CD4-positive, alpha-beta T cell (primary cell): Measurements from ENCODE around the gene MAP3K7CL. TPM values are rescaled to one million over a fixed set of nuclear protein-coding genes. Genes with fewer than 3 reads are reported as not detected.
A peak's percentile ranks its signal among the peaks of the same experiment; 100 is the strongest.

Experiments used
- ATAC-seq: fragments of 200-7000 bp; cut with Tn5 transposase; one replicate; pipeline ENCODE4 v1.10.0; 2022; ENCODE audit warnings: mild to moderate bottlenecking; ENCODE audit not compliant: poor library complexity
- CTCF ChIA-PET: fragments of 350-600 bp; sonication (Branson Sonifier 250); formaldehyde crosslinking; loops from one replicate; lab custom pipeline; 2021; ENCODE audit warnings: antibody characterized with exemption, inconsistent platforms; lab: Charles Lee
- POLR2A ChIA-PET: fragments of 350-600 bp; sonication (Branson Sonifier 250); formaldehyde crosslinking; loops from one replicate; lab custom pipeline; 2021; ENCODE audit warnings: antibody characterized with exemption, inconsistent platforms; lab: Charles Lee
- DNase-seq, 14 experiments: peaks; one replicate each; pipeline ENCODE4 v3.0.0-alpha.2; 2013 to 2020; ENCODE audit warnings: mixed read lengths in 2 of 14
- H3K27ac ChIP-seq, 2 donors: one replicate each; pipeline versions ENCODE4 v1.5.1 to v1.7.0; 2013; ENCODE audit warnings: low read length in 2 of 2, low read depth in 1 of 2, mild to moderate bottlenecking in 1 of 2
- H3K27me3 ChIP-seq, 2 experiments: 1 replicate in 1 of 2; 2 replicates in 1 of 2; pipeline versions ENCODE4 v1.6.1 to v1.7.0; 2013; ENCODE audit warnings: low read length in 2 of 2, control low read depth in 1 of 2, mild to moderate bottlenecking in 1 of 2, moderate library complexity in 1 of 2; ENCODE audit not compliant: insufficient read depth in 2 of 2, control insufficient read depth in 1 of 2
- H3K36me3 ChIP-seq: one replicate; pipeline ENCODE4 v1.6.1; 2013; ENCODE audit warnings: low read length, control low read depth; ENCODE audit not compliant: insufficient read depth
- H3K4me1 ChIP-seq: one replicate; pipeline ENCODE4 v1.6.1; 2013; ENCODE audit warnings: low read length, control low read depth; ENCODE audit not compliant: insufficient read depth
- H3K4me3 ChIP-seq: one replicate; pipeline ENCODE4 v1.5.1; 2013; ENCODE audit warnings: mild to moderate bottlenecking, low read length, moderate library complexity
- H3K9me3 ChIP-seq, 2 experiments: 1 replicate in 1 of 2; 2 replicates in 1 of 2; pipeline versions ENCODE4 v1.6.1 to v1.7.0; 2013; ENCODE audit warnings: low read length in 2 of 2, mild to moderate bottlenecking in 2 of 2, control low read depth in 1 of 2, moderate library complexity in 1 of 2; ENCODE audit not compliant: control insufficient read depth in 1 of 2, insufficient read depth in 1 of 2
- H3K27ac Mint-ChIP-seq: one replicate; pipeline ENCODE4 v1.8.0; 2020; ENCODE audit warnings: mixed read lengths
- H3K27me3 Mint-ChIP-seq: one replicate; pipeline ENCODE4 v1.8.0; 2021; ENCODE audit warnings: mixed read lengths
- H3K36me3 Mint-ChIP-seq: one replicate; pipeline ENCODE4 v1.8.0; 2021; ENCODE audit warnings: low read depth, mixed read lengths
- H3K4me1 Mint-ChIP-seq: one replicate; pipeline ENCODE4 v1.8.0; 2021; ENCODE audit warnings: low read depth, mixed read lengths
- H3K4me3 Mint-ChIP-seq: one replicate; pipeline ENCODE4 v1.8.0; 2020; ENCODE audit warnings: mild to moderate bottlenecking, mixed read lengths
- H3K9me3 Mint-ChIP-seq: one replicate; pipeline ENCODE4 v1.8.0; 2020; ENCODE audit warnings: mixed read lengths
- intact Hi-C, 2 experiments: fragments of 100-400 bp; cut with DNase I in 1 of 2; cut with micrococcal nuclease in 1 of 2; formaldehyde crosslinking; loops; one replicate each; pipeline versions ENCODE4 v1.15.1 to v1.9.0; 2023 to 2025; cut with DNase I, micrococcal nuclease
- total RNA-seq, 174 experiments: library from RNA in 2 of 174; stranded (reverse) in 2 of 174; gene quantifications; one replicate each; pipeline ENCODE4 v1.2.3 and lab custom pipeline; 2021 to 2026
- TF ChIP-seq, protein P1 (sequence below): fragments of 200-600 bp; IDR thresholded peaks from one replicate; pipeline ENCODE4 v1.8.0; 2022; ENCODE audit warnings: antibody characterized with exemption, mild to moderate bottlenecking

MAP3K7CL gene
- total RNA-seq, 2 experiments from 2014 or later = 4.6 to 4.7 TPM

DNA sequence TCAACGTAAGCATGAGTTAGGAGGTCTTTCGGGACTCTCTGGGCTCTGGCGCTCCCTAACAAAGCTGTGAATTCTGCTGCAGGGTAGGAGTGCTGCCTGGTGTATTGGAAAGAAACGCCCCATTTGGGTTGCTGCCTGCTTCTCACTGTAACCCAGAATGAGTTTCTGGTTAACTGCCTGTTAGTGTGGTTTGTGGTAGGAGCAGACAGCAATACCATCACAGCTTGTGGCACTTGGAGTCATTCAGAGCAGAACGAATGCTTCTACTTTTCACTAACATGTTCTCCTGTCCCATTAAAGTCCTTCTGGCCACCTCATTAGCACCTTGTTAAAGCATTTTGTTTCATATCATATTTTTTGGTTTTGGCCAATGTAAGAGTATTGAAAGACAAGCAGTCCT, 18.1 kb downstream of the MAP3K7CL start:
- Mint-ChIP-seq H3K9me3 (no peaks in the 10 kb centered on the region), H3K4me1 (peaks cover 7% of the 10 kb centered on the region), H3K4me3 (no peak overlapping the region), H3K27me3 (no peaks in the 10 kb centered on the region), H3K27ac (no peak overlapping the region), H3K36me3 (peaks cover 9% of the 10 kb centered on the region)
- peak in 1 of 14 experiments; percentile 4 for DNase-seq
- ChIA-PET POLR2A (no interaction called here), CTCF (no interaction called here)
- no peak for ATAC-seq
- no peaks in the 10 kb centered on the region for H3K27me3 ChIP-seq
- TF ChIP-seq, protein P1, sequence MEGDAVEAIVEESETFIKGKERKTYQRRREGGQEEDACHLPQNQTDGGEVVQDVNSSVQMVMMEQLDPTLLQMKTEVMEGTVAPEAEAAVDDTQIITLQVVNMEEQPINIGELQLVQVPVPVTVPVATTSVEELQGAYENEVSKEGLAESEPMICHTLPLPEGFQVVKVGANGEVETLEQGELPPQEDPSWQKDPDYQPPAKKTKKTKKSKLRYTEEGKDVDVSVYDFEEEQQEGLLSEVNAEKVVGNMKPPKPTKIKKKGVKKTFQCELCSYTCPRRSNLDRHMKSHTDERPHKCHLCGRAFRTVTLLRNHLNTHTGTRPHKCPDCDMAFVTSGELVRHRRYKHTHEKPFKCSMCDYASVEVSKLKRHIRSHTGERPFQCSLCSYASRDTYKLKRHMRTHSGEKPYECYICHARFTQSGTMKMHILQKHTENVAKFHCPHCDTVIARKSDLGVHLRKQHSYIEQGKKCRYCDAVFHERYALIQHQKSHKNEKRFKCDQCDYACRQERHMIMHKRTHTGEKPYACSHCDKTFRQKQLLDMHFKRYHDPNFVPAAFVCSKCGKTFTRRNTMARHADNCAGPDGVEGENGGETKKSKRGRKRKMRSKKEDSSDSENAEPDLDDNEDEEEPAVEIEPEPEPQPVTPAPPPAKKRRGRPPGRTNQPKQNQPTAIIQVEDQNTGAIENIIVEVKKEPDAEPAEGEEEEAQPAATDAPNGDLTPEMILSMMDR = no peak
- no peaks in the 10 kb centered on the region for H3K4me1 ChIP-seq
- no peaks in the 10 kb centered on the region for H3K9me3 ChIP-seq
- H3K36me3 ChIP-seq = no peaks in the 10 kb centered on the region
- no peak overlapping the region for H3K27ac ChIP-seq
- H3K4me3 ChIP-seq = no peak overlapping the region
- intact Hi-C loops = no loop called here

GRCh38 chr21:29149808-29150425, 19.5 kb downstream of the MAP3K7CL start:
- H3K27ac ChIP-seq = no peak overlapping the region
- Mint-ChIP-seq H3K4me3 (no peak overlapping the region), H3K9me3 (no peaks in the 10 kb centered on the region), H3K27ac (no peak overlapping the region), H3K27me3 (no peaks in the 10 kb centered on the region), H3K36me3 (peaks cover 9% of the 10 kb centered on the region), H3K4me1 (peaks cover 7% of the 10 kb centered on the region)
- no peaks in the 10 kb centered on the region for H3K27me3 ChIP-seq
- no peaks in the 10 kb centered on the region for H3K9me3 ChIP-seq
- no peaks in the 10 kb centered on the region for H3K36me3 ChIP-seq
- ATAC-seq = no peak
- ChIA-PET POLR2A (no interaction called here), CTCF (no interaction called here)
- DNase-seq = no peak
- TF ChIP-seq, protein P1 = no peak
- H3K4me1 ChIP-seq = no peaks in the 10 kb centered on the region
- intact Hi-C loops = no loop called here
- H3K4me3 ChIP-seq = no peak overlapping the region

DNA sequence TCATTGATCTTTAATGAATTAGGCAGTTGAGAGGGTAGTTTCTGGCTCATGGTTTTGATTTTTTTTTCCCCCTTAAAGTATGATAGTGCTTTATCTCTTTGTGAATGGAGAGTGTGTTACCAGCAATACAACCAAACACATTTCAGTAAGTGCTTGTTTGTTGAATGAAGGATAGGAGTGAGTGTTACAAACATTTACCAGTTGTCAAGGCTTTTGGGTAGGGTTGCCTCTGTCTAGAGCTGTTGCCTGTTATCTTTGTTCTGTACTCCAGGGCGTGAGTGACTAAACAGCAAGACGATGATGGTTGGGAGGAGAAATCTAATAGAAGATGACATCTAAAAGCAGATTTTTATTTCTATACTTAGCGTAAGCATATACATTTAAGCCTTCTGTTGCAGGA, 21.5 kb downstream of the MAP3K7CL start:
- peaks cover 9% of the 10 kb centered on the region for H3K36me3 Mint-ChIP-seq
- DNase-seq (no peak), ATAC-seq (no peak)
- Histone ChIP-seq H3K4me3 (no peak overlapping the region), H3K27me3 (no peaks in the 10 kb centered on the region), H3K36me3 (no peaks in the 10 kb centered on the region), H3K27ac (no peak overlapping the region), H3K4me1 (no peaks in the 10 kb centered on the region), H3K9me3 (no peaks in the 10 kb centered on the region)
- H3K27ac Mint-ChIP-seq = no peak overlapping the region
- H3K9me3 Mint-ChIP-seq = no peaks in the 10 kb centered on the region
- H3K4me1 Mint-ChIP-seq = no peaks in the 10 kb centered on the region
- TF ChIP-seq, protein P1 = no peak
- CTCF ChIA-PET = no interaction called here
- intact Hi-C loops = no loop called here
- POLR2A ChIA-PET = no interaction called here
- H3K27me3 Mint-ChIP-seq = no peaks in the 10 kb centered on the region
- H3K4me3 Mint-ChIP-seq = no peak overlapping the region
